ENCODE data around the gene MPST. TPM values are rescaled to one million over a fixed set of nuclear protein-coding genes. Genes with fewer than 3 reads are reported as not detected.

MPST gene
- polyA plus RNA-seq, 4 donors, result 44.5 to 84.1 (median 67.1) TPM

DNA sequence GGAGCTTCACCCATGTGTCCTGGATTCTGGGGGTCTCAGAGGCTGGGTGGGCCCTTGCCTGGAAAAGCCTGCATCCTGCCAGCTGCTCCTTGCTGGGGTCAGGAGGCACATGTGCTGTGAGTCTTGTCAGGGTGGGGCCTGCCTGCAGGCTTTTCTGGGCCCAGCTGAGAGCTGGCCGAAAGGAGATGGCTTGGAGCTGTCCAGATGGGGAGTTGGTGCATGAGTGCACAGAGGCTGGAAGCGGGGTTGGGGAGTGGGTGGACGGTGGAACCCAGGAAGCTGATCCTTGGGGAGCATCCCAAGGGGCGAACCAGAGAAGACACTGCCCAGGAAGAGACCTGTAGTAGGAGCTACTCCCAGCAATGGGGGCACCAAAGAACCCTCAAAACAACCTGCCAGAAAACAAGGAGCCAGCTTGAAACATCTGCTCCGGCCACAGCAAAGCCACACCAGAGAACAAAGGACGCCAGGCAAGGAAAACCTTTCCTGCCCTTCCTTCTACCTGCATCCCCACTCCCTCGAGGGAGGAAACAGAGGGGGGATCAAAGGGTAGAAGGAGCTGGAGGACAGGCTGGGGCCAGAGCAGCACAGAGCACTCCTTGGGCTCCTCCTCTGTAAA, 23.8 kb downstream of the MPST start:
- DNase-seq (ENCODE audit: low read depth in 4 of 4, low spot score in 2 of 4), result no peak

DNA sequence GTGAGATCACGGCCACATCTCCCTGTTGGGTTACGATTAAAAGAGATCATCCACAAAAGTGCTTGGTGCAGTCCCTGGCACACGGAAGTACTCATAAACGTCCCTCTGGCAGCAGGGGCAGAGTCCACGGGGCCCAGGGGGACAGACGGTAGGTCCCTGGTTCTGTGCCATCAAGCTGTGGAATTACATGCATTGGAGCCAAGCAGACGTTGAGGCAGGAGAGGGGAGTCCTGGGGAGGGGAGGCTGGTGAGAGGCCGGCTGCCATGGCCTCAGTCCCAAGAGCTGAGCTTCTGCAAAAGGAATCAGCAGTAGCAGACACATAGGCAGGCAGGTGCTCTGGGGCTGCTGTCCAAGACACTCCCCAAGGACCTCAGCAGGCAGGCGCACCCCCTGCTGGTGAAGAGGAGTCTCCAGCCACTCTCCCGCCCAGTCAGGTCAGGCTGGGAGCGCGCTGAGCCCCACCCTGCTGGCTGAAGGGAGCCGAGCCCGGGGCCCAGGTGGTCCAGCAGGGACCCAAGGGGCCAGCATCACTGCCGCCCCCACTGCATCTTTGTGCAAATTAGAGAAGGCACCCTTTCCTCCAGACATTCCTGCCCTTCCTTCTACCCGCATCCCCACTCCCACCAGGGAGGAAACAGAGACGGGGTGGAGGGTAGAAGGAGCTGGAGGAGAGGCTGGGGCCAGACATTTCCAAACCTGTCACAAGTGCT, 24.4 kb downstream of the MPST start:
- DNase-seq (ENCODE audit: low read depth in 4 of 4, low spot score in 2 of 4), result no peak

DNA sequence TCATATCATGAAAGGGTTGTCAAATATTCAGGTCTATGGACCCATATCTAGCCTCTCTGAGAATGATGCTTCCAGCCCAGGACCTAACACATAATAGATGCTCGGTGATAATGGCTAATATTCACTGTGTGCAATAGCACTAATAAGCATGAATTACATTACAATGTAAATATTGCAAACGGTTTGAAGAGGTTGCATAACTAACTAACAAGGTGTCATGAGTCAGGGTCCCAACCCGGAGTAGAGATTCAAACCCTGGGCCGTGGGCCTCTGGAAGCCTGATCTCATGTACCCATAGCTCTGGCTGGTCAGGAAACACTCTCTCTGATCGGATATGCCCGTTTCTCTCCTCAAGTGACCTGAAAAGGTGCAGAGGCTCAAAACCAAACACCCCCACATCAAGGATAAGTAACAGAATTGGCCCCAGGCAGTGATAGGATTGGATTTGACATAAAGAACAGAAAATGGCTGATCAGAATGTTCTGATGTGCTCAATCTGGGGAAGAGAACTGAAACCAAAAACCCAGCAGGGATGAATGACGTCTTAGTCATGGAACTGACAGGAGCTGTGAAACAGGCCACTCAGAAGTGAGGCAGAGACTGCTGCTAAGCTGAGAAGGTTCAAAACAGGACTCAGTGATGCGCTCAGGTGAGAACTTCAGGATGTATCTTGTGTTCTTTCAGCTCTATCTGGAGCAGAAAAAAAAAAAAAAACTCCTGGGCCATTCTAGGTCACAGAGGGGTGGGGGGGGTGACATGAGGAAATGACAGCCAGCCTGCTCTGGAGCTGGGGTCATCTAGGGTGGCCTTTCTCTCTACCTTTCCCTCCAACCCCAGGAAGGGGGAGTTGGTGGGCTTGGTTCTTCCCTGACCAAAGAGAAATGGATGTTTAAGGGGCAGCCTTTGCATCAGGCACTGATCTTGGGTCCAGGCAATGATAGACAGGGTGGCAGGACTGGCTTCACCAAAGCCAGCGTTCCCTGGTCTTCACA, 25.4 kb downstream of the MPST start:
- DNase-seq (ENCODE audit: low read depth in 4 of 4, low spot score in 2 of 4), result no peak

DNA sequence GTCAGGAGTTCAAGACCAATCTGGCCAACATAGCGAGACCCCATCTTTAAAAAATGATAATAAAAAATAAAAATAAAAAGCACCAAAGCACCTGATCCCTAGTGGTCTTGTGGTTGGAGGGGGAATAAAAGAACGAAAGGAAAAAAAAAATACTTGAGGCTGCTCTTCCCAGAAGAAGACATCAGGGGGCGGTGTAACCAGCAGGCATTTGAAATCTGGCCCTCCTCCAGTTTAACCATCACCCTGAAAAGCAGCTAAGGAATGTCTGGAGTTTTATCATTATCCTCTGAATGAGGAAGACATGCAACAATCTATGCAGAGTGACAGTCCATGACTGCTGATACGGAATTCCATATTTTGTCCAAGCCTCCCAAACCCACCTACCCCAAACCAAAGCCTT, 26.4 kb downstream of the MPST start:
- DNase-seq (ENCODE audit: low read depth in 4 of 4, low spot score in 2 of 4), result no peak

DNA sequence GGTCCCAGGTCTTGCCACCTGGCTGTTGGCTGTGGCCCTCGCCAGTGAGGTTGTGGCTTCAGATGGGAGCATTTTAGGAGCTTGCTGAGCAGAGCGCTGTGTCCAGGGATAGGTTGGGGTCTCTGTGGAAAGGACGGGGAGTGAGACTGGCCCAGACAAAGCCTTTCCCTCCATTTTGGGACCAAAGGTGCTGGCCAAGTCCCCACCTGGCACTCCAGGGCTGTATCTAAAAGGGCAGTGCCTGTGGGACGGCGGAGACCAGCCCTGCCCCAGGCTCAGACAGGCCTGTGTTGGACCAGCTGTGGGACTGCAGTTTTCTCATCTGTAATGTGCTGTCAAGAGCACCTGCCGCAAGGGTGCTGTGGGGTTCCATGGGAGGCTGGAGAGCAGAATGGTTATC, 27.0 kb downstream of the MPST start:
- DNase-seq (ENCODE audit: low read depth in 4 of 4, low spot score in 2 of 4), result no peak

DNA sequence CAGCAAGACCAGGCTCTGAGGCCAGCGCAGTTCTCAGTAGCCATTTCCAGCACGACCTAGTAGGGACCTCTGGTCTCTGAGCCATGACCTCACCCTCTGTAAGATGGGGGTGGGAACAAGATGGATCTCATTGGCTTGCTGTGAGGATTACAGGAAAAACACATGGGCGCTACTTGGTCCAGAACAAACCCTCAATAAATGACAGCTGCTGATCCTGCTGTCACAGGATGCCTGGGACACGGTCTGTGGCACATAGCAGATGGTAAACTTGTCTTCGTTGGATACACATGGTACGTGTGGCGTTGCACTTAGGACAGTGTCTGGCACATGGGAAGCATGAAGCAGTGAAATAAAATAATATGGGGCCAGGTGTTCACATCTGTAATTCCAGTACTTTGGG, 27.5 kb downstream of the MPST start:
- no peak for DNase-seq (ENCODE audit: low read depth in 4 of 4, low spot score in 2 of 4)

DNA sequence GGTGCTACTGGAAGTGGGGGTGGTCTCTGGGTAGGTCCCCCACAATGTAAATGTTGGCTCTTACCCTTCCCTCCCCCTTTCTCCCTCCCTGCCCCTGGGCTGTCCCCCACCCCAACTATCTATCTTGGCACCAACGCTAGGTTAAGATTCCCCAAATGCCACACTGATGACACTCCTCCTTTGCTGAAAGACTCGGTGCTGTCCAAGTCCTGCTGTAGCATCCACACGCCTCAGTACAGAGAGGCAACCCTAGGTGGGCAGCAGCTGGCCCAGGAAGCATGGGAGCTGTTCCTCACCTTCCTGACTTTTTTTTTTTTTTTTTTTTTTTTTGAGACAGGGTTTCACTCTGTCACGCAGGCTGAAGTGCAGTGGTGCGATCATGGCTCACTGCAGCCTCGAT, 28.6 kb downstream of the MPST start:
- no peak for DNase-seq (ENCODE audit: low read depth in 4 of 4, low spot score in 2 of 4)

DNA sequence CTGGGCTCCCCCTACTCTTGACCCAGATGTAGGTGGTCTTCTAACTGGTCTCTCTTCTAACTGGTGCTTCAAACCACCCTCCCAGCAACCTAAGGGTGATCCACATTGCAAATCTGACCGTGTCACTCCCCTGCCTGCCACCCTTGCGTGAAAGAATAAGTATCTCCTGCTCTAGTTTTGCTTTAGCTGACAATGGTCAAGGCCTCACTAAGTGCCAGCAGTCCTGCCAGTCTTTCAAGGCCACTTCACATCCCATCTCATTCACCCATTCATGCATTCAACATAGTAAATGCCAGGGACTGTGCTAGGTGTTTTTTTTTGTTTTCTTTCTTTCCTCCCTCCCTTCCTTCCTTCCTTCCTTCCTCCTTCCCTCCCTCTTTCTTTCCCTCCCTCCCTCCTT, 29.7 kb downstream of the MPST start:
- no peak for DNase-seq (ENCODE audit: low read depth in 4 of 4, low spot score in 2 of 4)

DNA sequence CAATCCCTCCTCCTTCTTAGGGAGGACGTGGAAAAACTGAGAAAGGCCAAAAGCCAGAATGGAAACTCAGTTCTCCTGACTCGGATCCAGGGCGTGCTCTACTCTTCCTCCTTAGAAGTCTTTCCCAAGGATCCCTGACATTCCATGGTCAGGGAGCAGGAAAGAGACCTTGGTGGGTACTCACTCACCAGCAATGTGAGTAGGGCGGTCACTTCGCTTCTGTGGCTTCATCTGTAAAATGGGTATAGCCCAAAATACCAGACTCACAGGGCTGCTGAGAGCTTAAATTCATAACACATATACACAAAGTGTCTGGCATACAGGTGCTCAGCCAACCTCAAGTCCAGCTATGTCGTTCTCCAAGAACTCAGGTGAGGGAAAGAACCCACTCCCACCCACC, 31.4 kb downstream of the MPST start:
- DNase-seq (ENCODE audit: low read depth in 4 of 4, low spot score in 2 of 4), result no peak

DNA sequence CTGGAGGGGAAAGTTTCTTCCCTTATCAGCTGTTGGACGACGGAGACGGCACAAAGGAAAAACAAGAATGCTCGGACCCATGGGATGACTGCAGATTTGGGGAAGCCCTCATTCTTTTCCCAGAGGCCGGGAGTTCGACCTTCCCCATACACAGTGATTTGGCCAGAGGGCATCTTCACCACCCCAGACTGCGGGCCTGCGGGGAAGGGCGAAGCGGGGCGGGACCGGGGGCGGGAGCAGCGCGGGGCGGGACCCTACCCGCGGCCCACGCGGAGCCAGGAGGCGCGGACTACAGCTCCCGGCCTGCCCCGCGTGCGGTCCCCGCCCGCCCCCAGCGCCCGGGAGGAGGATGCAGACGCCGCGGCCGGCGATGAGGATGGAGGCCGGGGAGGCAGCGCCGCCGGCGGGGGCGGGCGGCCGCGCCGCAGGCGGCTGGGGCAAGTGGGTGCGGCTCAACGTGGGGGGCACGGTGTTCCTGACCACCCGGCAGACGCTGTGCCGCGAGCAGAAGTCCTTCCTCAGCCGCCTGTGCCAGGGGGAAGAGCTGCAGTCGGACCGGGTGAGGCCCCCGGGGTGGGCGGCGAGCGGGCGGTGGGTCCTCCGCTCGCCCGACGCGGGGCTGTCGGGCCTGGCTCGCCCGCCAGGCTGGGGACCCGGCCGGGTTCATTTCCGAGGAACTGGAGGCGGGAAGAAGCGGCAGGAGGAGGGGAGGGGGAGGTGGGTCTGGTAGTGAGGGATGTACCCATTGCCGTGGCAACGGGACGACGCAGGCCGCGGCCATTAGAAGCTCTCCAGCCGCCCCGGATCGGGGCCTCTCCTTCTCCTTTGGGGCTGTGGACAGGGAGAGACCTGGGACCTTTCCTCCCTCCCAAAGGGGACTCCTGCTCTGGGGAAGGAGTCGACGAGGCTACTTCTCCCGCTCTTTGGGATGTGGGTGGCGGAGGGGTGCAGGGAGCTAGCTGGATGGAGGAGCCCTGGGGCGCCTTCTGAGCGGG, 32.1 kb downstream of the MPST start, which contains the start of gene KCTD17:
Gene KCTD17 (plus strand): TSS at position 352 of the 995 bp plus-strand sequence. CDS start 19 bp downstream, at position 371.
- no peak for DNase-seq (ENCODE audit: low read depth in 4 of 4, low spot score in 2 of 4)

DNA sequence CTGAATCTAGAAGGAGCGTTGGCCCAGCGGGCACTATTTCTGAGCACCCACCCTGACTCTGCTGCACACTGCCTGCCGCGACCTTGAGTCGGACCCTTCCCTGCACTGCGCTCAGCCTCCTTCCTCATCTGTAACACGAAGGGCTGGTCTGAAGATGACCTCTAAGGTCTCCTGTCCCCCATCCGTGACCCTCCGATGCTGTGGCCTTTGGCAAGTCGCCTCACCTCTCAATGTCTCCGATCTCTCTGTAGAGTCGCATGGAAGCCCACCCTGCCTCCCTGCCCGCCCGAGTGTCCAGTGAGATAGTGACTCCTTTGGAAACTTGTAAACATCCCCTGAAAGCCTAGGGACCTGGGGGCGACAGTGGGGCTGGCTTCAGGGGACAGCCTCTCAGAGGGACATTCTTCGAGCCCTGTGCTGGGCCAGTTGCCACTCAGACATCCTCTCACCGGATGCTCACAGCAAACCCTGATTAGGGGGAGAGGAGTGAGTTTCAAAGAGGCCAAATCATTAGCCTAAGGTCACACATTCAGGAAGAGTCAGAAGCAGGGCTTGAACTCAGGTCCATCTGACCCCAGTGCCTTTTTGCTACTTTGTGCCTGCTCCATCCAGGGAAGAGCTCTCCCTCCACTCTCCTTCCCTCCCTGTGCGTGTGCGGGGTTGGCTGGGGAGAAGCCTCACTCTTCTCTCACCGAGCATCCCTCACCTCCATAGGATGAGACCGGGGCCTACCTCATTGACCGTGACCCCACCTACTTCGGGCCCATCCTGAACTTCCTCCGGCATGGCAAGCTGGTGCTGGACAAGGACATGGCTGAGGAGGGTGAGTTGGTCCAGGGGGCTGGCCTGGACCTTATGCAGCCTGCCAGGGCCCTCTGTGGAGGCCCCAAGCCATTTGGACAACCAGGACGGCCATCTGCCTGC, 33.1 kb downstream of the MPST start:
- no peak for DNase-seq (ENCODE audit: low read depth in 4 of 4, low spot score in 2 of 4)

DNA sequence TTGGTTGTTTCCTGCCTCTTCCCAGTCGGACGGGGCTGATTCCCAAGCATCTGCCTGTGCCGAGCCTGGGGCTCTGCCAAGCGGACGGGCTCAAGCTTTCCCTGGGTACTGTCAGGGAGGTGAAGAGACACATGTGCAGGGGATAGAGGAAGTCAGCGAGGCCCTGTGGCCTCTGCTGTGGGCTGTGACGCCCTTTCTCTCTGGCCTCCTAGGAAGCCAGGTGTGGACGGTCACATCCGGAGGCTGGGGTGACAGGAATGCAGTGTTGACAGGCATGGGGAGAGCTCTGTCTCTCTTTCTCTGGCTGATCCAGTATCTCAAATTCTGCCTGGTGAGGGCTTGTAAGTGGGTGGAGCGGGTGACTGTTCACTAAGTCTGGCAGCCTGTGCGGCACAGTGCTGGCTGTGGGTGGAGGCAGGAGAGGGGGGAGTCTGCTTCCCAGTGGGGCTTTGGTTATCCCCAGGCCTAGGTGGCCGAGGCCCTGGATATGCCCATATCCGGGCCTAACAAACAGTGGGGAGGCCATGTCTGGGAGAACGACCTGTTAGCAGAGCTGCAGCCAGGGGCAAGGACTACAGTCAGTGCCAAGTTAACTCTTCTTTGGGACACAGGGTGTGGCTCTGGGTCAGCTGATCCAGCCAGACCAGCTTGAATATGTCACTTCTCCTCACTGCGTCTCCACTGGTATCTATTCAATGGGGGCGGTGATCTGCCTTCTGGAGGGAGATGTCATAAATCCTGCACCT, 33.9 kb downstream of the MPST start:
- no peak for DNase-seq (ENCODE audit: low read depth in 4 of 4, low spot score in 2 of 4)

DNA sequence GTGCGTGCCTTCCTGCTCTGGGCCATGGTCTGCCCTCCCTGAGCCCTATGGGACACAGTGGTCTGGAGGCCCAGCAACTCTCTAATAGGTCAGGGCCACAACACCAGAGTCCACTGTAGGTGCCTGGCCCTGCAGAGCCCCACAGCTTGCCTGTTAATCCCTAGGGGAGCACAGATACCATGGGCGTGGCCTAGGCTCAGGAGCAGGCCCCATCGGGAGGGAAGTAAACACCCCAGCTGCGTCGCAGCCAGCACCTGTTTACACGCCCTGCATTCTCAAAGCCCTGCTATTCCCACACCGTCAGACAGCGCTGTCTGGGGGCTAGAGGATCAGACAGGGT, 34.5 kb downstream of the MPST start:
- no peak for DNase-seq (ENCODE audit: low read depth in 4 of 4, low spot score in 2 of 4)

DNA sequence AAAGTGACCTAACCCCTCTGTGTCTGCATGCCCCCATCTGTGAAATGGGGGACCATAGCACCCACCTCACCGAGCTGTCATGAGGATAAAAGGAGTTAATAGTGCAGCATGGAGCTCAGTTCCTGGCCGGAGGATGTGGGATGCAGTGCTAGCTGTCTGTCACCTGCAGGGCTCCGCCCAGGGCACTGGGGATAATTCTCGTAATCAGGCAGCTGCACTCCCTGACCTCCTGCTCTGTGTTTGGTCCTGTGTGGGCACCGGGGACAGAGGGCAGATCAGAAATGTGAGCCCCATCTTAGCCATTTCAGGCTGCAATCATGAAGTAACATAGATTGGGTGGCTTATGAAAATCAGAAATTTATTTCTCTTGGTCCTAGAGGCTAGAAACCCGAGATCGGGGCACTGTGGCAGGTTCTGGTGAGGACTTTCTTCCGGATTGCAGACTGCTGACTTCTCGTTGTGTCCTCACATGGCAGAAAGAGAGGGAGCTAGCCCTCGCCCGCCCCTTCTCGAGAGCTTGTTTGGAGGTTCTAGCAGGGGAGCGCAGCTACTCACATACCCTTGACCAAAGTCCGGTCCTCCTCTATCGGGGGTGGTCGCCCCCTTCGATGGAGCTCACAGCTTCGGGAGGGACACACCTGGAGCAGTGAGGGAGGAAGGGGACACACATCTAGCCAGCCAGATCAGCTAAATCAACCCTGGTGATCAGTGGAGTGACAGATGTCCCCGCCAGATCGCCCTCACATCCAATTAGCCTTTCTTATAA, 35.2 kb downstream of the MPST start:
- no peak for DNase-seq (ENCODE audit: low read depth in 4 of 4, low spot score in 2 of 4)

DNA sequence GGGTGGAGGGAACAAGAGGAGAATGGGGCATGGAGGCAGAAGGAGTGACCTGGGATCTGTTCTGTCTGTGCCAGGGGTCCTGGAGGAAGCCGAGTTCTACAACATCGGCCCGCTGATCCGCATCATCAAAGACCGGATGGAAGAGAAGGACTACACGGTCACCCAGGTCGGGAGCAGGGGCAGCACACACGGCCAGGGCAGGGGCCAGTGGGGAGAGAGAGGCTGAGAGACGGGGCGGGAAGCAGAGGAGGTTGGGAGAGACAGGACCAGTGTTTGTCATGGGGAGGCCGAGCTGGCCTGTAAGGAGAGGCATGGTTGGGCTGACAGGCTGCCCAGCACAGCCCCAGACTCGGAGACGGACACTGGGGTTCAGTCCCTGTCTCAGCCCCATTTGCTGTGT, 36.7 kb downstream of the MPST start:
- no peak for DNase-seq (ENCODE audit: low read depth in 4 of 4, low spot score in 2 of 4)

DNA sequence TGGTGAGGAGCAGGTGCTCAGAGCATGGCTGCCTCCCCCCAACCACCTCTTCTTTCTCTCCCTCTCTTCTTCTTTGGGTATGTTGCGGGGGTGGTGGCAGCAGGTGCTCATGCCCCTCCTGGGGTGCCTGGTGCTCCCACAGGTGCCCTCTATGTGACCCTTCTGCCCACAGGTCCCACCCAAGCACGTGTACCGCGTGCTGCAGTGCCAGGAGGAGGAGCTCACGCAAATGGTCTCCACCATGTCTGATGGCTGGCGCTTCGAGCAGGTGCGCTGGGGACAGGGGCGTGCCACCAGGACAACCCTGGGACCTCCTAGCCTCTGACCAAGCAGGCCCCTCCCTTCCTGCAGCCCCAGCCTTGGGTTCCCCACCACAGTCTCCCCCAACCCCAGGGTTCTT, 37.7 kb downstream of the MPST start:
- DNase-seq (ENCODE audit: low read depth in 4 of 4, low spot score in 2 of 4), result no peak

DNA sequence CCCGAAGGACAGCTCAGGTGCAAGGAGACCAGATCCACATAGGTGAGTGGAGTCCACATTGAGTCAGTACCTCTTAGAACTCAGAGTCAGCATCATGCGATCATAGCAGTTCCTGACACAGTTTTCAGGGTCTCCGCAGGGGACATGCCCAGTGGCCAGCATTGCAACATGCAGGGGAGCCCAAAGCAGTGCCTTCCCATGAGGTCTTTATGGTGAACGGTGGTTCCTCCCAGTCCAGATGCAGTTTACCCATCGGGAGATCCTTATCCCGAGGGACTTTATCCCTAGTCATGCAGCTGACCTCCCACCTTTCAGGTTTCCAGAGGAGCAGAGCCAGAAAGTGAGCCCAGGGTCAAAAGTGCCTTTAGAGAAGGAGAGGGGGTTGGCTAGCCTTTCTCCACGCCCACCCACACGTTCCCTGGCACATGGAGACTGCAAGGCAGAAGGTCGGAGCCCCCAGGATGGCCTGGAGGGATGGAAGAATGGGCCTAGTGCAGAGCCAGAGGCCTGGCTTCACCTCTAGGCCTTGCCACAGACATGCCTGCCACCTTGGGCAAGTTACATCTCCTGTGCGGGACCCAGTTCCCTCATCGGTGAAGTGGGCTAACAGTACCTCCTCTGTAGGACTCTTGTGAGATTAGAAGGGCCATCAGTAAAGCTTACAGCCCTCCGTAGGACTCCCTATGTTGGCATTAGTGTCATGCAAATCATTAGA, 38.4 kb downstream of the MPST start:
- no peak for DNase-seq (ENCODE audit: low read depth in 4 of 4, low spot score in 2 of 4)

Data from left renal cortex interstitium (tissue), 4 donors.